ENCODE data around the gene PTPRF. TPM values are rescaled to one million over a fixed set of nuclear protein-coding genes. Genes with fewer than 3 reads are reported as not detected.

Gene PTPRF
- total RNA-seq, 2 experiments from 2014 or later = 3.8 to 4.5 TPM

DNA sequence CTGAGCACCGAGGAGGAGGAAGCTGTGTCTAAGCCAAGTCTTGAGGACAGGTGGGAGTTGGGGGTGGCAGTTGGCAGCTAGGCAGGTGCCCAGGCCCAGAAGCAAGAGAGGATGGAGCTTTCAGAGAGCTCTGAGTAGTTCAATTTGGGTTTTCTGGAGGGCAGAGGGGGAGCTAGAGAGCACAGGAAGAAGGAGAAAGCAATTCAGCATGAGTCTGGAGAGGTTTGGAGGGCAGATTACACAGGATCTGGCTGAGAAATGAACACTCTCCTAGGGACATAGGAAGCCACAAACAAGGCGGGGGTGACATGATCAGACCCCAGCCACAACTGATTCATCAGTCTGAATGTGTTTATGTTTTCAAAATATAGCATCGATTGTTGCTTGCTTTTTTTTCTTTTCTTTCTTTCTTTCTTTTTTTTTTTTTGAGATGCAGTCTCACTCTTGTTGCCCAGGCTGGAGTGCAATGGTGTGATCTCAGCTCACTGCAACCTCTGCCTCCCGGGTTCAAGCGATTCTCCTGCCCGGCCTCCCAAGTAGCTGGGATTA, 23.8 kb downstream of the PTPRF start:
- Mint-ChIP-seq H3K4me1 (ENCODE audit: low read depth) (peaks cover 3% of the 10 kb centered on the region), H3K4me3 (no peak overlapping the region), H3K27me3 (peaks cover 10% of the 10 kb centered on the region), H3K9me3 (no peaks in the 10 kb centered on the region), H3K36me3 (ENCODE audit: low read depth) (no peaks in the 10 kb centered on the region), H3K27ac (no peak overlapping the region)
- TF ChIP-seq, protein P1, sequence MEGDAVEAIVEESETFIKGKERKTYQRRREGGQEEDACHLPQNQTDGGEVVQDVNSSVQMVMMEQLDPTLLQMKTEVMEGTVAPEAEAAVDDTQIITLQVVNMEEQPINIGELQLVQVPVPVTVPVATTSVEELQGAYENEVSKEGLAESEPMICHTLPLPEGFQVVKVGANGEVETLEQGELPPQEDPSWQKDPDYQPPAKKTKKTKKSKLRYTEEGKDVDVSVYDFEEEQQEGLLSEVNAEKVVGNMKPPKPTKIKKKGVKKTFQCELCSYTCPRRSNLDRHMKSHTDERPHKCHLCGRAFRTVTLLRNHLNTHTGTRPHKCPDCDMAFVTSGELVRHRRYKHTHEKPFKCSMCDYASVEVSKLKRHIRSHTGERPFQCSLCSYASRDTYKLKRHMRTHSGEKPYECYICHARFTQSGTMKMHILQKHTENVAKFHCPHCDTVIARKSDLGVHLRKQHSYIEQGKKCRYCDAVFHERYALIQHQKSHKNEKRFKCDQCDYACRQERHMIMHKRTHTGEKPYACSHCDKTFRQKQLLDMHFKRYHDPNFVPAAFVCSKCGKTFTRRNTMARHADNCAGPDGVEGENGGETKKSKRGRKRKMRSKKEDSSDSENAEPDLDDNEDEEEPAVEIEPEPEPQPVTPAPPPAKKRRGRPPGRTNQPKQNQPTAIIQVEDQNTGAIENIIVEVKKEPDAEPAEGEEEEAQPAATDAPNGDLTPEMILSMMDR (IDR thresholded peaks at IDR 0.05) = peak; percentile 57
- ChIA-PET CTCF (interaction anchor here (0.6 to 1.3 kb wide), 7 partner anchors 14 to 380 kb away, joined by 3 to 5 read pairs (median 3); no protein-coding TSS in a partner anchor), POLR2A (interaction anchor here (0.6 to 0.9 kb wide), 2 partner anchors 62 to 109 kb away, joined by 3 read pairs; no protein-coding TSS in a partner anchor)
- ATAC-seq (peak; percentile 80), DNase-seq (peak; percentile 49)
- intact Hi-C loops (cut with micrococcal nuclease) = no loop called here

DNA sequence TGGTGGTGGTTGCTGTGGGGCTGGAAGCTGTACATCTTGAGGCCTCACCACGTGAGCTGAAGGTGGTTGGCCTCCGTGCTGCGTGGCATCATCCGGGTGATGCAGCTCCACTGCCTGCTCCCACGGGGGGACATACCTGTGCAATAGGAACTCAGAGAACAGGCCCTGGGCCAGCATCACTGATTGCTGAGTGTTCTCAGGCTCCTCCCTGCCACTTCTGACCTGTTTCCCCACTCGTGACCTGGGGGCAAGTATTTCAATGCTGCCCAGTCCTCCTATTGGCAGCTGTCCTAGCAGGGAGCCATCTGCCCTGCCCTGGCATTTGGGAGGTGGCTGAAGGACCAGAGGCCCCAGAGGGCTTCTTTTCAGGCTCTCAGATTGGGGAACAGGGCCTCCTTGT, 26.1 kb downstream of the PTPRF start:
- TF ChIP-seq, protein P1 (IDR thresholded peaks at IDR 0.05) = no peak
- ATAC-seq (no peak), DNase-seq (no peak)
- Mint-ChIP-seq H3K36me3 (ENCODE audit: low read depth) (no peaks in the 10 kb centered on the region), H3K4me3 (no peak overlapping the region), H3K4me1 (ENCODE audit: low read depth) (no peaks in the 10 kb centered on the region), H3K27ac (no peak overlapping the region), H3K27me3 (no peaks in the 10 kb centered on the region), H3K9me3 (no peaks in the 10 kb centered on the region)
- POLR2A ChIA-PET = interaction anchor here (0.6 kb wide), 1 partner anchor 150 kb away, joined by 3 read pairs; the partner anchor contains the start of gene ST3GAL3
- CTCF ChIA-PET = no interaction called here
- intact Hi-C loops (cut with micrococcal nuclease) = no loop called here

- TF ChIP-seq, protein P1 (IDR thresholded peaks at IDR 0.05) = no peak
- no peak overlapping the region for H3K27ac Mint-ChIP-seq
- no peaks in the 10 kb centered on the region for H3K27me3 Mint-ChIP-seq
- DNase-seq = no peak
- CTCF ChIA-PET = no interaction called here
- no peaks in the 10 kb centered on the region for H3K36me3 Mint-ChIP-seq (ENCODE audit: low read depth)
- no peaks in the 10 kb centered on the region for H3K4me1 Mint-ChIP-seq (ENCODE audit: low read depth)
- intact Hi-C loops (cut with micrococcal nuclease) = no loop called here
- H3K9me3 Mint-ChIP-seq = no peaks in the 10 kb centered on the region
- H3K4me3 Mint-ChIP-seq = no peak overlapping the region
- POLR2A ChIA-PET = no interaction called here
- ATAC-seq = no peak
Measured at GRCh38 chr1:43557744-43558245, 27.1 kb downstream of the PTPRF start.

- intact Hi-C loops (cut with micrococcal nuclease) = no loop called here
- no peaks in the 10 kb centered on the region for H3K4me1 Mint-ChIP-seq (ENCODE audit: low read depth)
- no peak overlapping the region for H3K4me3 Mint-ChIP-seq
- ATAC-seq (no peak), DNase-seq (no peak)
- H3K27me3 Mint-ChIP-seq = no peaks in the 10 kb centered on the region
- no peaks in the 10 kb centered on the region for H3K9me3 Mint-ChIP-seq
- TF ChIP-seq, protein P1 (IDR thresholded peaks at IDR 0.05) = no peak
- H3K27ac Mint-ChIP-seq = no peak overlapping the region
- POLR2A ChIA-PET = no interaction called here
- CTCF ChIA-PET = no interaction called here
- no peaks in the 10 kb centered on the region for H3K36me3 Mint-ChIP-seq (ENCODE audit: low read depth)
Measured at GRCh38 chr1:43558346-43558841, 27.7 kb downstream of the PTPRF start.

- Mint-ChIP-seq H3K36me3 (ENCODE audit: low read depth) (no peaks in the 10 kb centered on the region), H3K9me3 (no peaks in the 10 kb centered on the region), H3K27me3 (no peaks in the 10 kb centered on the region), H3K4me3 (no peak overlapping the region), H3K4me1 (ENCODE audit: low read depth) (no peaks in the 10 kb centered on the region), H3K27ac (no peak overlapping the region)
- DNase-seq (no peak), ATAC-seq (no peak)
- ChIA-PET CTCF (no interaction called here), POLR2A (no interaction called here)
- TF ChIP-seq, protein P1 (IDR thresholded peaks at IDR 0.05) = no peak
- intact Hi-C loops (cut with micrococcal nuclease) = no loop called here
Measured at GRCh38 chr1:43559714-43560113, 29.0 kb downstream of the PTPRF start.
